H1 (cell line): ENCODE measurements around the gene LSM11. TPM values are rescaled to one million over a fixed set of nuclear protein-coding genes. Genes with fewer than 3 reads are reported as not detected.
"Not testable (repeated sequence)": the region's sequence is repeated elsewhere in the genome, so short reads cannot be mapped to it uniquely, and the experiment has no call there.

Experiments
- CTCF ChIA-PET: fragments of 300-600 bp; sonication (Branson Sonifier 250); formaldehyde crosslinking; loops from one replicate; lab custom pipeline; 2021; ENCODE audit not compliant: partially characterized antibody; lab: Charles Lee
- POLR2A ChIA-PET: fragments of 300-600 bp; sonication (Branson Sonifier 250); formaldehyde crosslinking; loops from one replicate; lab custom pipeline; 2021; ENCODE audit warnings: inconsistent platforms; ENCODE audit not compliant: partially characterized antibody; lab: Charles Lee
- DNase-seq, 2 experiments: peaks; one replicate each; pipeline versions ENCODE4 v3.0.0 to v3.0.0-alpha.2; 2010 to 2022; ENCODE audit warnings: low spot score in 2 of 2, low read depth in 1 of 2, mixed read lengths in 1 of 2
- FAIRE-seq: peaks from 2 replicates; lab custom pipeline; 2011; peaks lifted over from hg19 to GRCh38; lab: Jason Lieb, UNC
- H2AFZ ChIP-seq: 2 replicates; pipeline ENCODE4 v1.8.1; 2012; ENCODE audit warnings: low read length, inconsistent platforms
- H2AK5ac ChIP-seq: 2 replicates; pipeline ENCODE4 v1.6.1; 2013; ENCODE audit warnings: low read depth, low read length
- H2BK120ac ChIP-seq: replicated peaks from 2 replicates; pipeline ENCODE3; 2013; ENCODE audit warnings: low read depth, low read length, inconsistent platforms
- H2BK12ac ChIP-seq: 2 replicates; pipeline ENCODE4 v1.6.1; 2013; ENCODE audit warnings: low read depth, low read length
- H2BK15ac ChIP-seq: 2 replicates; pipeline ENCODE4 v1.6.1; 2013; ENCODE audit warnings: low read length
- H2BK20ac ChIP-seq: 2 replicates; pipeline ENCODE4 v1.6.1; 2013; ENCODE audit warnings: low read length
- H2BK5ac ChIP-seq: 2 replicates; pipeline ENCODE4 v1.6.1; 2013; ENCODE audit warnings: low read depth, low read length
- H3K14ac ChIP-seq: 2 replicates; pipeline ENCODE4 v1.6.1; 2013; ENCODE audit warnings: inconsistent platforms; ENCODE audit not compliant: insufficient read length
- H3K18ac ChIP-seq: 2 replicates; pipeline ENCODE4 v1.6.1; 2013; ENCODE audit warnings: low read length; ENCODE audit errors: extremely low read depth
- H3K23ac ChIP-seq: 2 replicates; pipeline ENCODE4 v1.6.1; 2013; ENCODE audit warnings: inconsistent platforms; ENCODE audit not compliant: insufficient read length
- H3K23me2 ChIP-seq: 2 replicates; pipeline ENCODE4 v1.6.1; 2013; ENCODE audit warnings: low read depth, low read length
- H3K27ac ChIP-seq: 2 replicates; pipeline ENCODE4 v1.6.1; 2011; ENCODE audit warnings: low read depth, low read length, inconsistent platforms
- H3K27me3 ChIP-seq, 4 experiments: replicated peaks in 1 of 4; 1 replicate in 1 of 4; 2 replicates in 3 of 4; pipeline versions ENCODE4 v1.6.1 to v1.8.1; 2011 to 2013; ENCODE audit warnings: low read length in 3 of 4, mild to moderate bottlenecking in 3 of 4, inconsistent platforms in 2 of 4, mixed read lengths in 2 of 4, moderate library complexity in 1 of 4; ENCODE audit not compliant: control insufficient read depth in 3 of 4, insufficient read depth in 3 of 4; ENCODE audit errors: extremely low read depth in 1 of 4
- H3K36me3 ChIP-seq, 4 experiments: 2 replicates each; pipeline versions ENCODE4 v1.6.1 to v1.8.1; 2011 to 2013; ENCODE audit warnings: mild to moderate bottlenecking in 4 of 4, low read length in 3 of 4, moderate library complexity in 2 of 4, control low read depth in 1 of 4, inconsistent platforms in 1 of 4; ENCODE audit not compliant: insufficient read depth in 4 of 4, control insufficient read depth in 2 of 4
- H3K4ac ChIP-seq: replicated peaks from 2 replicates; pipeline ENCODE3; 2013; ENCODE audit warnings: low read length, low read depth, mixed read lengths, inconsistent platforms; ENCODE audit not compliant: insufficient read length
- H3K4me1 ChIP-seq, 4 experiments: replicated peaks in 1 of 4; 1 replicate in 1 of 4; 2 replicates in 3 of 4; pipeline versions ENCODE4 v1.6.1 to v1.8.1; 2011 to 2013; ENCODE audit warnings: low read length in 3 of 4, inconsistent platforms in 2 of 4, mixed read lengths in 1 of 4; ENCODE audit not compliant: insufficient read depth in 4 of 4, control insufficient read depth in 3 of 4
- H3K4me2 ChIP-seq, 2 experiments: 2 replicates each; pipeline versions ENCODE4 v1.6.1 to v1.8.1; 2011 to 2013; ENCODE audit warnings: low read depth in 2 of 2, low read length in 2 of 2, control low read depth in 1 of 2, inconsistent platforms in 1 of 2, mild to moderate bottlenecking in 1 of 2; ENCODE audit not compliant: insufficient read depth in 1 of 2
- H3K4me3 ChIP-seq, 4 experiments: fragments of 200-600, 300-600 bp in 1 of 4; sonication (generic), shearing (Covaris generic), sonication (Bioruptor Twin) in 1 of 4; 2 replicates each; pipeline versions ENCODE4 v1.5.1 to v1.8.1; 2011 to 2016; ENCODE audit warnings: low read length in 4 of 4, low read depth in 3 of 4, control low read depth in 2 of 4, inconsistent platforms in 2 of 4, mild to moderate bottlenecking in 2 of 4, mixed read lengths in 1 of 4, moderate library complexity in 1 of 4; ENCODE audit not compliant: insufficient read depth in 2 of 4; ENCODE audit errors: extremely low read depth in 1 of 4
- H3K56ac ChIP-seq: replicated peaks from 2 replicates; pipeline ENCODE3; 2013; ENCODE audit warnings: low read depth, mild to moderate bottlenecking, mixed read lengths, low read length, inconsistent platforms; ENCODE audit not compliant: insufficient read length
- H3K79me1 ChIP-seq: 2 replicates; pipeline ENCODE4 v1.6.1; 2013; ENCODE audit warnings: low read depth, low read length, control low read depth
- H3K79me2 ChIP-seq, 2 experiments: 2 replicates each; pipeline versions ENCODE4 v1.6.1 to v1.8.1; 2012 to 2013; ENCODE audit warnings: low read length in 2 of 2, mild to moderate bottlenecking in 2 of 2, inconsistent platforms in 1 of 2; ENCODE audit not compliant: insufficient read depth in 2 of 2, control insufficient read depth in 1 of 2
- H3K9ac ChIP-seq, 4 experiments: replicated peaks in 1 of 4; 1 replicate in 1 of 4; 2 replicates in 3 of 4; pipeline versions ENCODE4 v1.6.1 to v1.8.1; 2011 to 2013; ENCODE audit warnings: low read depth in 3 of 4, low read length in 3 of 4, control low read depth in 2 of 4, mild to moderate bottlenecking in 2 of 4, moderate library complexity in 2 of 4, inconsistent platforms in 1 of 4; ENCODE audit errors: extremely low read depth in 1 of 4
- H3K9me3 ChIP-seq, 2 experiments: 2 replicates each; pipeline versions ENCODE4 v1.6.1 to v1.8.1; 2012 to 2013; ENCODE audit warnings: mild to moderate bottlenecking in 2 of 2, moderate library complexity in 2 of 2, control low read depth in 1 of 2, inconsistent platforms in 1 of 2, low read depth in 1 of 2, low read length in 1 of 2, mixed read lengths in 1 of 2; ENCODE audit not compliant: insufficient read depth in 2 of 2
- H4K20me1 ChIP-seq, 2 experiments: replicated peaks in 1 of 2; 2 replicates each; pipeline versions ENCODE3 to v1.8.1; 2011 to 2013; ENCODE audit warnings: inconsistent platforms in 2 of 2, low read length in 2 of 2, mild to moderate bottlenecking in 1 of 2; ENCODE audit not compliant: insufficient read depth in 2 of 2, control insufficient read depth in 1 of 2
- H4K5ac ChIP-seq: 2 replicates; pipeline ENCODE4 v1.6.1; 2013; ENCODE audit warnings: low read length, low read depth, mixed read lengths, inconsistent platforms; ENCODE audit not compliant: insufficient read length
- H4K8ac ChIP-seq: 2 replicates; pipeline ENCODE4 v1.8.0; 2013; ENCODE audit warnings: mild to moderate bottlenecking, moderate library complexity, low read length, inconsistent platforms; ENCODE audit not compliant: insufficient read depth; ENCODE audit errors: extremely low read depth
- H4K91ac ChIP-seq: replicated peaks from 2 replicates; pipeline ENCODE3; 2013; ENCODE audit warnings: low read length, mixed read lengths, inconsistent platforms; ENCODE audit not compliant: insufficient read length
- WGBS, 2 experiments: shearing (Covaris generic) in 1 of 2; methylation state at CpG; one replicate each; pipeline versions ENCODE4 v1.1.6 to v1.1.7; 2013 to 2015; ENCODE audit warnings: low lambda C conversion rate in 2 of 2, mixed read lengths in 2 of 2, inconsistent platforms in 1 of 2, low coverage in 1 of 2, missing lambda C conversion rate in 1 of 2; ENCODE audit not compliant: insufficient replicate concordance in 2 of 2, insufficient coverage in 1 of 2, insufficient read length in 1 of 2; ENCODE audit errors: extremely low coverage in 1 of 2, missing lambda C conversion rate in 1 of 2; 5-methylcytosine and 5-hydroxymethylcytosine counted together
- polyA plus RNA-seq, 7 experiments: library from polyadenylated mRNA; depleted of rRNA in 3 of 7; stranded (reverse) in 5 of 7; unstranded in 2 of 7; fragments of >200 nt in 5 of 7; fragments of 200-250 nt in 2 of 7; gene quantifications; 1 replicate in 5 of 7; 2 replicates in 1 of 7; 4 replicates in 1 of 7; pipeline versions ENCODE4 v1.2.1 to v1.2.3, GENCODE V29; 2011 to 2013; ENCODE audit warnings: missing spikeins in 2 of 7, mixed read lengths in 2 of 7
- total RNA-seq: library from RNA; stranded (reverse); fragmentation: NEBNext Ultra II Directional; extraction: Animal tissue kit (Norgen Biotek cat#: 25700); gene quantifications from 2 replicates; pipeline ENCODE4 v1.2.1, GENCODE V29; 2021
- TF ChIP-seq, protein P1 (sequence below): IDR thresholded peaks from 2 replicates; pipeline ENCODE4 v1.6.1; 2011; ENCODE audit warnings: low read length, improper control_type of control experiment

The LSM11 gene
- total and polyA plus RNA-seq, 2 of the 8 experiments (the other 6 are each of a cell fraction or from before 2014, with no cell fraction given): 1.8 to 3.9 TPM

DNA sequence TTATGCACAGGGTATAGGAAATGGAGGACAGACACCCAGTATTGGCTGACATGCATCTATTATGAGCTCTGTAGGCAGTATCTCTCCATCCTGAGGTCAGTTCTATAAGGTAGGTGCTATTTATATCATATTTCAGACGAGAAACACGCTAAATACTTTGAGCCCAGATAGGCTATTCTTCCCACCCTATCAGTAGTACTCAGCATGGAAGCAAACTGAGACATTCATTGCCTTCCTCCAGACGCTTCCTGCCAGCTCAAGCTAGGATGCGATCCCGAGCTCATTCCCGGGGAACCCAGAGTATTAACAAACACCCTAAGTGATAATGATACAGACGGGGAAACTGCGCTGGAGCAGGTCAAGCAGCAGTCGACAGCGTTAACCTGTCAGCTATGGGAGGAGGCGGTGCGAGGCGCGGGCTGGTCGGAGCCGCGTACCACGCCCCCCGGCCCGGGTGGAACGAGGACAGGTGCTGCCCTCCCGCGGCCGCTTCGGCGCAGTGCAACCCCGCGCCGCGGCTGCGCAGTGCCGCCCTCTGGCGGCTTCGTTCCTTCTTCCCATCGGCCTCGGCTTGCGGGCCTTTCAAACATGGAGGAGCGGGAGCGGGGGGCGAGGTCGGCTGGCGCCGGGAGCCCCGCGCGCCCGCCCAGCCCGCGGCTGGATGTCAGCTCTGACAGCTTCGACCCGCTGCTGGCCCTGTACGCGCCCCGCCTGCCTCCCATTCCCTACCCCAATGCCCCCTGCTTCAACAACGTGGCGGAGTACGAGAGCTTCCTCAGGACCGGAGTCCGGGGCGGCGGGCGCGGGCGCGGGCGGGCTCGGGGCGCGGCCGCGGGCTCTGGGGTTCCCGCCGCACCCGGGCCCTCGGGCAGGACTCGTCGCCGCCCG lies at the start of gene LSM11 (continued):
- TF ChIP-seq, protein P1, sequence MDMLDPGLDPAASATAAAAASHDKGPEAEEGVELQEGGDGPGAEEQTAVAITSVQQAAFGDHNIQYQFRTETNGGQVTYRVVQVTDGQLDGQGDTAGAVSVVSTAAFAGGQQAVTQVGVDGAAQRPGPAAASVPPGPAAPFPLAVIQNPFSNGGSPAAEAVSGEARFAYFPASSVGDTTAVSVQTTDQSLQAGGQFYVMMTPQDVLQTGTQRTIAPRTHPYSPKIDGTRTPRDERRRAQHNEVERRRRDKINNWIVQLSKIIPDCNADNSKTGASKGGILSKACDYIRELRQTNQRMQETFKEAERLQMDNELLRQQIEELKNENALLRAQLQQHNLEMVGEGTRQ: no peak
- TF ChIP-seq, all 59 proteins: peak for 21

DNA sequence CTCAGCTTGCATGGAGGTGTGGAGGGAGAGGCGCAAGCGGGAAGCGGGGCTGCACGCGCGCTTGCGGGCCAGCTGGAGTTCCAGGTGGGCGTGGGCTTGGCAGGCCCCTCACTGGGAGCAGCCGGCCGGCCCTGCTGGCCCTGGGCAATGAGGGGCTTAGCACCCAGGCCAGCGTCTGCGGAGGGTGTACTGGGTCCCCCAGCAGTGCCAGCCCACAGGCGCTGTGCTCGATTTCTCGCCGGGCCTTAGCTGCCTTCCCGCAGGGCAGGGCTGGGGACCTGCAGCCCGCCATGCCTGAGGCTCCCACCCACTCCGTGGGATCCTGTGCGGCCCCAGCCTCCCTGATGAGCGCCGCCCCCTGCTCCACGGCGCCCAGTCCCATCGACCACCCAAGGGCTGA lies 49.7 kb upstream of the LSM11 start:
- H3K14ac ChIP-seq, H2BK20ac ChIP-seq, H3K56ac ChIP-seq, H2BK120ac ChIP-seq, H3K18ac ChIP-seq, H3K27ac ChIP-seq, H3K27me3 ChIP-seq, H3K4me2 ChIP-seq, H4K8ac ChIP-seq, H3K23ac ChIP-seq, H2BK12ac ChIP-seq, H2AK5ac ChIP-seq, H3K4ac ChIP-seq, FAIRE-seq, H3K36me3 ChIP-seq, H3K4me3 ChIP-seq, H4K5ac ChIP-seq, H3K79me2 ChIP-seq, H2AFZ ChIP-seq, H4K91ac ChIP-seq, H2BK15ac ChIP-seq, DNase-seq, H3K4me1 ChIP-seq, H3K23me2 ChIP-seq, H4K20me1 ChIP-seq, H3K9ac ChIP-seq, H2BK5ac ChIP-seq, H3K79me1 ChIP-seq: not testable (repeated sequence)
- ChIA-PET POLR2A (interaction anchor here (1.5 kb wide), 1 partner anchor 38 kb away, joined by 4 read pairs; the partner anchor contains the start of gene THG1L), CTCF (interaction anchor here (1.4 to 3.4 kb wide), 3 partner anchors 14 to 49 kb away, joined by 4 to 10 read pairs (median 4); partner anchors contain the start of gene LSM11)
- H3K9me3 ChIP-seq: peaks cover 15 to 19% of the 10 kb centered on the region in 2 experiments; a peak in 3 of 4 replicates
- 97% methylated on average over 15 of the region's 25 CpGs; no CpG with 5 or more reads in 1 of the 2 experiments for WGBS, 2 experiments
